ENCODE data around the gene PPP1R7. TPM values are rescaled to one million over a fixed set of nuclear protein-coding genes. Genes with fewer than 3 reads are reported as not detected.

Gene PPP1R7
- total RNA-seq, 1 donor from 2014 or later = 61.5 TPM

DNA sequence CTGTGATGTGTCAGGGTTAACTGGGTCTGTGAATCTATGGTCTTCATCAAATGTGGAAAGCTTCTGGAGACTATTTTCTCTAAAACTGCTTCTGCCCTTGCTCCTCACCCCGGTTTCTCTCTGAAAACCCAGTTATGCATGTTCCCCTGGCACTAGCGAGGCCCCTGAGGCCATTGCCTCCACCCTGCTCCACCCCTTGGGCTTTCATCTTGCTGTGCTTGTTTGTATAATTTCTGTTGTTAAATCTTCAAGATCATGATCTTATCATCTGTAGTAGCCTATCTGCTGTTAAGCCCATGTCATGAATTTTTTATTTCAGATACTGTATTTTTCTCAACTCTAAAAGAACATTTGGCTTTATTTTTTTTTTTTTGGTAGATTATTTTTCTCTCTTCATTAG, 23.3 kb downstream of the PPP1R7 start:
- no peak for DNase-seq
- Histone ChIP-seq H3K9me3 (replicated peaks) (peaks cover 26% of the 10 kb centered on the region), H3K36me3 (peaks cover 88% of the 10 kb centered on the region), H3K27me3 (ENCODE audit: low read depth) (no peaks in the 10 kb centered on the region), H3K4me1 (no peaks in the 10 kb centered on the region), H3K4me3 (no peak overlapping the region), H3K27ac (replicated peaks) (no peak overlapping the region)
- intact Hi-C loops (cut with micrococcal nuclease) = no loop called here
- no peak for TF ChIP-seq CTCF (IDR thresholded peaks at IDR 0.05; ENCODE audit: borderline replicate concordance)

- Histone ChIP-seq H3K4me3 (no peak overlapping the region), H3K9me3 (replicated peaks) (peaks cover under 1% of the 10 kb centered on the region), H3K4me1 (no peaks in the 10 kb centered on the region), H3K27ac (replicated peaks) (no peak overlapping the region), H3K27me3 (ENCODE audit: low read depth) (no peaks in the 10 kb centered on the region), H3K36me3 (peaks cover 56% of the 10 kb centered on the region)
- DNase-seq = no peak
- TF ChIP-seq CTCF (IDR thresholded peaks at IDR 0.05; ENCODE audit: borderline replicate concordance) = no peak
- intact Hi-C loops (cut with micrococcal nuclease) = no loop called here
Observed at GRCh38 chr2:241177526-241178334, 27.5 kb downstream of the PPP1R7 start.

GRCh38 chr2:241178961-241179360, 28.7 kb downstream of the PPP1R7 start:
- intact Hi-C loops (cut with micrococcal nuclease) = no loop called here
- Histone ChIP-seq H3K27ac (replicated peaks) (no peak overlapping the region), H3K27me3 (ENCODE audit: low read depth) (no peaks in the 10 kb centered on the region), H3K4me1 (no peaks in the 10 kb centered on the region), H3K36me3 (peaks cover 64% of the 10 kb centered on the region), H3K9me3 (replicated peaks) (no peaks in the 10 kb centered on the region), H3K4me3 (no peak overlapping the region)
- no peak for DNase-seq
- TF ChIP-seq CTCF (IDR thresholded peaks at IDR 0.05; ENCODE audit: borderline replicate concordance) = no peak

DNA sequence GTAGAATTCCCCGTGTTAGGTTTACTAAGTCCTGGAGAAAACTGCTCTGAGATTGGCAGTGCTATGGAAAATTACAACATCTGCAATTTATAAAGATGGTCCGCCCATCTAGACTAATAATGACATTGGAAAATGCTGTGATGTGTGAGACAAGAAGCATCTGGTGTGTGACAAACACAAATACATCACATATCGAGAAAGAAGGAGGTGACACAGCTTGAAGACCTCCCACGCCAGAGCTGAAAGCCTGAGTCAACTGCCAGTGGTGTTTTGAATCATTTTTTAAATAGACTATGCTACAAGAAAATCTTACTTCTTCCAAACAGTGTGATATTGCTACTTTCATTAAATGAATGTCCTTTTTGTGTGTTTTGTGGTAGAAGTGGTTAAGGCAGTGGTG, 29.6 kb downstream of the PPP1R7 start:
- TF ChIP-seq CTCF (IDR thresholded peaks at IDR 0.05; ENCODE audit: borderline replicate concordance) = no peak
- Histone ChIP-seq H3K9me3 (replicated peaks) (no peaks in the 10 kb centered on the region), H3K27me3 (ENCODE audit: low read depth) (no peaks in the 10 kb centered on the region), H3K36me3 (peaks cover 61% of the 10 kb centered on the region), H3K4me1 (no peaks in the 10 kb centered on the region), H3K4me3 (no peak overlapping the region), H3K27ac (replicated peaks) (peak overlapping the region; percentile 5)
- DNase-seq = no peak
- intact Hi-C loops (cut with micrococcal nuclease) = no loop called here

- H3K36me3 ChIP-seq = peaks cover 55% of the 10 kb centered on the region
- no peak overlapping the region for H3K27ac ChIP-seq (replicated peaks)
- no peak overlapping the region for H3K4me3 ChIP-seq
- intact Hi-C loops (cut with micrococcal nuclease) = no loop called here
- no peaks in the 10 kb centered on the region for H3K9me3 ChIP-seq (replicated peaks)
- DNase-seq = no peak
- H3K27me3 ChIP-seq (ENCODE audit: low read depth) = no peaks in the 10 kb centered on the region
- TF ChIP-seq CTCF (IDR thresholded peaks at IDR 0.05; ENCODE audit: borderline replicate concordance) = no peak
- H3K4me1 ChIP-seq = no peaks in the 10 kb centered on the region
Observed at GRCh38 chr2:241180495-241180894, 30.2 kb downstream of the PPP1R7 start.
